Lower leg skin (tissue), 4 donors: ENCODE measurements around the gene KRTAP5-11. TPM values are rescaled to one million over a fixed set of nuclear protein-coding genes. Genes with fewer than 3 reads are reported as not detected.
A peak's percentile ranks its signal among the peaks of the same experiment; 100 is the strongest.
"Not testable (repeated sequence)": the region's sequence is repeated elsewhere in the genome, so short reads cannot be mapped to it uniquely, and the experiment has no call there.

Experiments used
- DNase-seq, 2 donors: peaks; one replicate each; pipeline ENCODE4 v3.0.0-alpha.2; 2019; ENCODE audit warnings: low spot score in 2 of 2
- H3K4me3 ChIP-seq: fragments of 200-600 bp; sonication (generic); 2 replicates; pipeline ENCODE4 v1.5.1; 2017; ENCODE audit warnings: mild to moderate bottlenecking, low read depth; ENCODE audit not compliant: poor library complexity, severe bottlenecking
- CTCF ChIP-seq, 3 donors: fragments of 450-650 bp; IDR thresholded peaks; one replicate each; pipeline ENCODE4 v1.5.1; 2016; ENCODE audit warnings: antibody characterized with exemption in 3 of 3, mild to moderate bottlenecking in 3 of 3, moderate library complexity in 2 of 3
- POLR2A ChIP-seq, 2 donors: fragments of 450-650 bp; IDR thresholded peaks; one replicate each; pipeline ENCODE4 v1.6.1; 2016 to 2017; ENCODE audit warnings: antibody characterized with exemption in 2 of 2, mild to moderate bottlenecking in 1 of 2, moderate library complexity in 1 of 2
- WGBS, 2 donors: methylation state at CpG; one replicate each; pipeline ENCODE4 v1.1.5; 2018; 5-methylcytosine and 5-hydroxymethylcytosine counted together
- intact Hi-C: fragments of 100-400 bp; cut with DNase I; formaldehyde crosslinking; loops from one replicate; pipeline ENCODE4 v1.15.0; 2023; ENCODE audit warnings: low total_unique reads
- total RNA-seq, 4 donors: library from RNA; depleted of rRNA; stranded (reverse); fragments of >200 nt; gene quantifications; one replicate each; pipeline ENCODE4 v1.1.0, GENCODE V29; 2016

The KRTAP5-11 gene
- total RNA-seq, 4 donors from 2014 or later: 9.5 TPM; not detected in 3

GRCh38 chr11:71577469-71578004, 5.1 kb downstream of the KRTAP5-11 start:
- no peak for DNase-seq
- TF ChIP-seq POLR2A (IDR thresholded peaks at IDR 0.05) (no peak), CTCF (IDR thresholded peaks at IDR 0.05) (no peak)
- no peak overlapping the region for H3K4me3 ChIP-seq
- 90 to 93% methylated on average over 7 of the region's 7 CpGs for WGBS, 2 donors
- intact Hi-C loops: no loop called here

- H3K4me3 ChIP-seq, DNase-seq, intact Hi-C loops: not testable (repeated sequence)
- WGBS, 2 donors: 88 to 91% methylated on average over 27 to 30 of the region's 41 CpGs
Observed at GRCh38 chr11:71576688-71577465, 5.8 kb downstream of the KRTAP5-11 start.

GRCh38 chr11:71575723-71576424, 6.8 kb downstream of the KRTAP5-11 start:
- H3K4me3 ChIP-seq: no peak overlapping the region
- 80 to 87% methylated on average over 4 of the region's 4 CpGs for WGBS, 2 donors
- TF ChIP-seq POLR2A (IDR thresholded peaks at IDR 0.05) (no peak), CTCF (IDR thresholded peaks at IDR 0.05) (no peak)
- DNase-seq: no peak
- intact Hi-C loops: no loop called here

GRCh38 chr11:71574418-71574817, 8.3 kb downstream of the KRTAP5-11 start:
- no peak for TF ChIP-seq CTCF (IDR thresholded peaks at IDR 0.05)
- no peak for TF ChIP-seq POLR2A (IDR thresholded peaks at IDR 0.05)
- H3K4me3 ChIP-seq: no peak overlapping the region
- DNase-seq: no peak
- 88% methylated on average over 5 of the region's 5 CpGs for WGBS, 2 donors
- intact Hi-C loops: no loop called here

GRCh38 chr11:71572811-71573210, 9.9 kb downstream of the KRTAP5-11 start:
- H3K4me3 ChIP-seq: no peak overlapping the region
- TF ChIP-seq CTCF (IDR thresholded peaks at IDR 0.05) (no peak), POLR2A (IDR thresholded peaks at IDR 0.05) (no peak)
- intact Hi-C loops: no loop called here
- 72 to 80% methylated on average over 5 to 11 of the region's 11 CpGs for WGBS, 2 donors
- no peak for DNase-seq

- intact Hi-C loops, H3K4me3 ChIP-seq: not testable (repeated sequence)
- WGBS, 2 donors: 74 to 82% methylated on average over 14 to 37 of the region's 39 CpGs
- peak in 1 of 2 donors; percentile 49 for DNase-seq
Observed at GRCh38 chr11:71571101-71571850, 11.4 kb downstream of the KRTAP5-11 start.
